ENCODE results near the gene PLEKHG1.

Gene PLEKHG1

DNA sequence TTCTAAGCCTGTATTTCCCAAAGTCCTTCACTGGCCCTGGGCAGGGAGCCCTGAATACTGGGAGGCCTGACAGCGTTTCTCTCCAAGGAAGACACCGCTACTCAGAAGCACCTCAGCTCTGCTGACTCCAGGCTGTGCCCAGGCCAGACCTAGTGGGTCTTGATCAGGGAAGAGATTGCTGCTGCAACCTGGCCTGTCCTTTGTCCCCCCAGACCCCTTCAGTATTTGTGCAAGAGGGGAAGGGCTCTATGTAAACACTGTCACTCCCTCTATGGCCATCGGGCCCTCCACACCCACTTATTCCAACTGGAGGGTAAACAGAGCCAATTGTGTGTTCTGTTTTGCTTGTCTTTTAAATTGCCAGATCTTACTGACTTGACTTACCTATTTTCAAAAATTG, 20.6 kb downstream of the PLEKHG1 start:
- no peak for DNase-seq (ENCODE audit: extremely low read depth, insufficient read length)
- H3K4me3 ChIP-seq (replicated peaks; ENCODE audit: low read depth, low read length): no peak overlapping the region
- H3K36me3 ChIP-seq (ENCODE audit: control insufficient read depth, insufficient read depth, low read length): no peaks in the 10 kb centered on the region
- TF ChIP-seq, protein P1, sequence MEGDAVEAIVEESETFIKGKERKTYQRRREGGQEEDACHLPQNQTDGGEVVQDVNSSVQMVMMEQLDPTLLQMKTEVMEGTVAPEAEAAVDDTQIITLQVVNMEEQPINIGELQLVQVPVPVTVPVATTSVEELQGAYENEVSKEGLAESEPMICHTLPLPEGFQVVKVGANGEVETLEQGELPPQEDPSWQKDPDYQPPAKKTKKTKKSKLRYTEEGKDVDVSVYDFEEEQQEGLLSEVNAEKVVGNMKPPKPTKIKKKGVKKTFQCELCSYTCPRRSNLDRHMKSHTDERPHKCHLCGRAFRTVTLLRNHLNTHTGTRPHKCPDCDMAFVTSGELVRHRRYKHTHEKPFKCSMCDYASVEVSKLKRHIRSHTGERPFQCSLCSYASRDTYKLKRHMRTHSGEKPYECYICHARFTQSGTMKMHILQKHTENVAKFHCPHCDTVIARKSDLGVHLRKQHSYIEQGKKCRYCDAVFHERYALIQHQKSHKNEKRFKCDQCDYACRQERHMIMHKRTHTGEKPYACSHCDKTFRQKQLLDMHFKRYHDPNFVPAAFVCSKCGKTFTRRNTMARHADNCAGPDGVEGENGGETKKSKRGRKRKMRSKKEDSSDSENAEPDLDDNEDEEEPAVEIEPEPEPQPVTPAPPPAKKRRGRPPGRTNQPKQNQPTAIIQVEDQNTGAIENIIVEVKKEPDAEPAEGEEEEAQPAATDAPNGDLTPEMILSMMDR (IDR thresholded peaks at IDR 0.05; ENCODE audit: insufficient read depth, low read length, poor library complexity, severe bottlenecking): no peak
- no peaks in the 10 kb centered on the region; the same call in 1 of the 2 replicates for H3K27me3 ChIP-seq (replicated peaks; ENCODE audit: control insufficient read depth, insufficient read depth, low read length)

DNA sequence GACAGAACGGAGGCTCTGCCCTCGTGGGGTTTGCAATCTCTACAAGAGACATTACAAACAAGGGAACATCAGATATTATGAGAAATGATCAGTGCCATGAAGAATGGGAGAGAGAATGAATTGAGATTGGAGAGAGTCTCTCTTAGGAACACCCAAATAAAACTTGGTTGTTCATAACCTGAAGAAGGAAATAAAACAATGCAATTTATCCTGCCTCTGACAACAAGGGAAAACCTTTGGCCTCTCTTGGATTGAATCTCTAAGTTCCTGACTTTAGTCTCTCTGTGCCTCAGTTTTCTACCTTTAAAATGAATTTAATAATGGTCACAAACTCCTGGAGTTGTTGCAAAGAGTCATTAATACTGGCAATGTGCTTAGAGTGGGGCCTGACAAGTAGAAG, 21.1 kb downstream of the PLEKHG1 start:
- no peaks in the 10 kb centered on the region for H3K36me3 ChIP-seq (ENCODE audit: control insufficient read depth, insufficient read depth, low read length)
- H3K4me3 ChIP-seq (replicated peaks; ENCODE audit: low read depth, low read length): no peak overlapping the region
- H3K27me3 ChIP-seq (replicated peaks; ENCODE audit: control insufficient read depth, insufficient read depth, low read length): no peaks in the 10 kb centered on the region; the same call in 1 of the 2 replicates
- no peak for DNase-seq (ENCODE audit: extremely low read depth, insufficient read length)
- TF ChIP-seq, protein P1 (IDR thresholded peaks at IDR 0.05; ENCODE audit: insufficient read depth, low read length, poor library complexity, severe bottlenecking): no peak

DNA sequence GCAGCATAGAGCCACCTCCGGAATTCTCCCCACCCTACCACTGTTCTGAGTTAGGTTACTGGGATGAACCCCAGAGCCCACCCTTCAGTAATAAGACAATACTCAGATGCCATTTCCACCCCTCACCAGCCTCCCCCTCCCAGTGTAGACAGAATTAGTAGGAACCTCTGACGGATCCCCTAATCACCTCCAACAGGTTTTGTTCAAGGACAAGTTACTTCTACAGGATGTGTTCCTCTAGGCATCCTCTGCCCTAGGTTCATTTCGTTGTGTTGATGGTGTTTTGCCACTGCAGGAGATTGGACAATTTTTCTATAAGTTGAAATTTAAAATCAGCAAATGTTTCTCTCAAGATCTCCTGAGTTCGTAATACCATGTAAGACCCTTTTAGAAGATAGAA, 22.8 kb downstream of the PLEKHG1 start:
- TF ChIP-seq, protein P1 (IDR thresholded peaks at IDR 0.05; ENCODE audit: insufficient read depth, low read length, poor library complexity, severe bottlenecking): no peak
- H3K4me3 ChIP-seq (replicated peaks; ENCODE audit: low read depth, low read length): no peak overlapping the region
- no peaks in the 10 kb centered on the region; the same call in 1 of the 2 replicates for H3K27me3 ChIP-seq (replicated peaks; ENCODE audit: control insufficient read depth, insufficient read depth, low read length)
- DNase-seq (ENCODE audit: extremely low read depth, insufficient read length): no peak
- H3K36me3 ChIP-seq (ENCODE audit: control insufficient read depth, insufficient read depth, low read length): no peaks in the 10 kb centered on the region

DNA sequence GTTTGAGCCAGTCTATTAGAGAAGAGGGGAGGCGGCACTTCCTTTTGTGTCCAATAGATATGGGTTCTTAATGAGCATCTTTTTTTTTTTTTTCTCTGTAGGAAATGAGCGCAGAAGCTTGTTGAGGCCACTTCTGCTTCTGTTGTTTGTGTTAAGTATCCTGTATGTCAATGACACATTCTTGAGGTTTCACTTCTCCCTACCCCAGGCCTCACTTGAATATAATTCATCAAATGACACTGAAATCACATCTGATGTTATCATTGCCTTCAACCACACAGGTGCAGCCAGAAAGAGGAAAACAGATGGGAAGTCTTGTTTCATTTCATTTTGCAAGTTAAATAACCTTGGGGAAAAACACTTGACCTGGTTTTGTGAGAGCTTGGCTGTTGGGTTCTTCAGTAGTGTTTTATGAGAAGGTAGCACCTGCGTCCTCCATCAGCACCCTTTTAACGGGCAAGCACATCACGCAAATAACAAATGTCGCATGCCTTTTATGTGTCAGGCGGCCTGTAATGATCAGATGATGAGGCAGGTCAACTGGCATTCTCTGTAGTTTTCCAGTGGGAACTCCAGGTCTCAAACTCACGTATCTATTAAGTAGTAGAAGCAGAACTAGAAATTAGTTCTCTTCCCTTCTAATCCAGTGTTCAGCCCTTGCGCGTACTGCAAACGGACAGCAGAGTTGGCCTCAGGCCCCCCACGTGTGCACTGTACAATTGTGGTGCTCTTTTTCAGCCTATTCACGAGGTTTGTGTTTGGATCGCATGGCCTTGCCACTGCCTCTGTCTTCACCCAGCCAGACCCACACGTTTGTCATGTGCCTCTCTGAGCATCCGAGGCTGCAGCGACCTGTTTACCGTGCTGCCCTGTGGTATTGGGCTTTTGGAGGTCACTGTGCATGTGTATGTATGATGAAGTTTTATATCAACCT, 23.5 kb downstream of the PLEKHG1 start:
- TF ChIP-seq, protein P1 (IDR thresholded peaks at IDR 0.05; ENCODE audit: insufficient read depth, low read length, poor library complexity, severe bottlenecking): no peak
- peak; percentile 82 for DNase-seq (ENCODE audit: extremely low read depth, insufficient read length)
- H3K4me3 ChIP-seq (replicated peaks; ENCODE audit: low read depth, low read length): no peak overlapping the region
- no peaks in the 10 kb centered on the region for H3K36me3 ChIP-seq (ENCODE audit: control insufficient read depth, insufficient read depth, low read length)
- no peaks in the 10 kb centered on the region; the same call in 1 of the 2 replicates for H3K27me3 ChIP-seq (replicated peaks; ENCODE audit: control insufficient read depth, insufficient read depth, low read length)

DNA sequence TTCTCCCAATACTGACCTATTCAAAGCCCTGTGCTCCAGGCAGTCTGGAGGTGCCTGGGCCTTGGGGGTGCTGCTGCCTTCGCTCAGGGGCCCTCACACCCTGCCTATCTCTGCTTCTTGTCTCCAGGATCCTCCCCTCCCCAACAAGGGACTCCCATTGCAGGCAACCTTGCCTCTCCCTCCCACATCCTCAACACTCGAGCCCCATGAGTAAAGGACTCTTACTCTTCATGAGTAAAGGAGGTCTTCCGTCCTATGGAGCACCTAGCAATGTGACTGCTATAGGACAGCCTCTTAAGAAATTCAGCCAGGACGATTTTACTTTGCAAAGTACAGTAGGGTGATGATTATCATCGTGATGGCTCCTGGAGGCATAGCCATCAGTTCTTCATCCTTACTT, 24.5 kb downstream of the PLEKHG1 start:
- H3K4me3 ChIP-seq (replicated peaks; ENCODE audit: low read depth, low read length): no peak overlapping the region
- no peaks in the 10 kb centered on the region for H3K36me3 ChIP-seq (ENCODE audit: control insufficient read depth, insufficient read depth, low read length)
- TF ChIP-seq, protein P1 (IDR thresholded peaks at IDR 0.05; ENCODE audit: insufficient read depth, low read length, poor library complexity, severe bottlenecking): no peak
- H3K27me3 ChIP-seq (replicated peaks; ENCODE audit: control insufficient read depth, insufficient read depth, low read length): no peaks in the 10 kb centered on the region
- DNase-seq (ENCODE audit: extremely low read depth, insufficient read length): no peak
